GM15510 (cell line): Measurements from ENCODE around the gene TMTC1.

Experiments
- POLR2A ChIP-seq: IDR thresholded peaks from 3 replicates; pipeline ENCODE4 v1.6.1; 2011; ENCODE audit warnings: borderline replicate concordance; ENCODE audit not compliant: insufficient read length; ENCODE audit errors: extremely low read depth

Gene TMTC1

DNA sequence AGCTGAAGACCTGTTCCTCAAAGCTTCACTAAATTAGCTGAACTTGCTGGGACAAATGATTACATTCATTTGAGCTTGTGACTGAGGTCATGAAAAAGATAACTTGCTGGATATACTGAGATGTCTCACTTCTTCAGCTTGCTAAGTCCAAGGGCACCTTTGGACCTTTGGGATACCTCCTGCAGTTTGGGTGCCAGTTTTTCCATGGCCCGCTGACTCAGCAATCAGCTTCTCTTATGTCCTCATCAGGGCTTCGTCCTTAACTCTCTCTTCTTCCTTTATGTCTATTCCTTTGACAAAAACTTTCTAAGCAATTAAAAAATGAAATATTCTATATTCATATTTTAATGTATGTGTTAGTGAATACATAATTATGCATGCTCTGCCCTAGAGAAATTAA, 331.9 kb downstream of the TMTC1 start:
- no peak for TF ChIP-seq POLR2A
